GM13976 (cell line): ENCODE measurements around the gene RBMS1.

Source experiments
- DNase-seq: peaks from one replicate; pipeline ENCODE4 v3.0.0; 2012; ENCODE audit warnings: low spot score
- CTCF ChIP-seq: IDR thresholded peaks from 2 replicates; pipeline ENCODE4 v1.5.1; 2012; ENCODE audit warnings: borderline replicate concordance, mild to moderate bottlenecking; ENCODE audit not compliant: insufficient read depth; ENCODE audit errors: extremely low read depth, missing control alignments, control extremely low read depth
- in situ Hi-C: fragments of 300-500 bp; cut with MboI; formaldehyde crosslinking; loops from one replicate; pipeline ENCODE4 v1.12.0; 2022; ENCODE audit warnings: low sequenced_read_pairs, mixed read lengths, inconsistent platforms; ENCODE audit not compliant: unreplicated experiment

The RBMS1 gene

GRCh38 chr2:160306985-160307384, 186.6 kb downstream of the RBMS1 start:
- no peak for TF ChIP-seq CTCF
- in situ Hi-C loops: no loop called here
- DNase-seq: no peak

- in situ Hi-C loops: no loop called here
- no peak for TF ChIP-seq CTCF
- DNase-seq: no peak
These were observed 188.4 kb downstream of the RBMS1 start for GRCh38 chr2:160305081-160305750.

- DNase-seq: no peak
- in situ Hi-C loops: no loop called here
- TF ChIP-seq CTCF: no peak
These were observed 190.1 kb downstream of the RBMS1 start for GRCh38 chr2:160303527-160303926.

- no peak for TF ChIP-seq CTCF
- no peak for DNase-seq
- in situ Hi-C loops: no loop called here
These were observed 190.5 kb downstream of the RBMS1 start for GRCh38 chr2:160303076-160303475.

GRCh38 chr2:160301420-160301819, 192.2 kb downstream of the RBMS1 start:
- in situ Hi-C loops: no loop called here
- no peak for TF ChIP-seq CTCF
- no peak for DNase-seq

GRCh38 chr2:160300203-160300602, 193.4 kb downstream of the RBMS1 start:
- no peak for DNase-seq
- no peak for TF ChIP-seq CTCF
- in situ Hi-C loops: no loop called here

- no peak for TF ChIP-seq CTCF
- DNase-seq: no peak
- in situ Hi-C loops: no loop called here
These were observed 194.1 kb downstream of the RBMS1 start for GRCh38 chr2:160299540-160299939.
